SK-N-MC (cell line): ENCODE measurements around the gene NAT14.

ENCODE experiments used
- EZH2 ChIP-seq: fragments of 200-600 bp; sonication (generic); IDR thresholded peaks from one replicate; pipeline ENCODE4 v1.6.1; 2017; ENCODE audit warnings: antibody characterized with exemption
- POLR2AphosphoS5 ChIP-seq: IDR thresholded peaks from 2 replicates; pipeline ENCODE4 v1.6.1; 2012; ENCODE audit warnings: mild to moderate bottlenecking, low read depth, low read length, borderline replicate concordance

DNA sequence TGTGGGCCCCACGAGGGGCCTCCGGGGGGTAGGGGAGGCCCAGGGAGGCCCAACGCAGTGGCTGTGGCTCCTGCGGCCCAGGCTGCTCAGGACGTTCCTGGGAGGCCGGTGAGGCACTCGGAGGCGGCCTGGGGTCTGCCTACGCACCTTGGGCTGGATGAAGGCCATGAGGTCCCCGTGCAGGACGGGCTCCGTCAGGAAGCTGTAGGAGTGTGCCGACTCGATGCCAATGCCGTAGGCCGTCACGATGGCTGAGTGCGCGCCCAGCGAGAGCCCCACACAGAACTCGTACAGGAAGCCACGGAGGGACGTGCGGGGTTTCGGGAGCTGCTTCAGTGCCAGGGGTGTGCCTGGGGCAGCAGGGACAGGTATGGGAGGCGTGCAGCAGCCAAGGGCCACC lies 46.0 kb downstream of the NAT14 start:
- TF ChIP-seq EZH2 (no peak), POLR2AphosphoS5 (no peak)
